Measurements from ENCODE around the gene LRMDA. TPM values are rescaled to one million over a fixed set of nuclear protein-coding genes. Genes with fewer than 3 reads are reported as not detected.

Gene LRMDA
- total RNA-seq, 1 experiment from 2014 or later: 1.2 TPM

GRCh38 chr10:75883081-75884072, 452.0 kb downstream of the LRMDA start:
- Histone ChIP-seq H3F3A (ENCODE audit: low read length, unreplicated experiment) (no peaks in the 10 kb centered on the region), H3K4me2 (ENCODE audit: low read length) (no peak overlapping the region), H3K4me1 (ENCODE audit: insufficient read depth, low read length) (no peaks in the 10 kb centered on the region), H3K9me3 (ENCODE audit: low read length) (no peaks in the 10 kb centered on the region), H3K27ac (ENCODE audit: low read length) (no peak overlapping the region), H3K9ac (ENCODE audit: low read length) (no peak overlapping the region), H3K79me2 (ENCODE audit: low read length) (no peaks in the 10 kb centered on the region), H3K4me3 (ENCODE audit: low read length) (no peak overlapping the region), H3K9me2 (replicated peaks; ENCODE audit: low read length) (no peaks in the 10 kb centered on the region), H4K20me1 (ENCODE audit: low read length) (no peaks in the 10 kb centered on the region), H3K36me3 (ENCODE audit: low read depth, low read length) (no peaks in the 10 kb centered on the region), H3K27me3 (ENCODE audit: low read length) (peaks cover 47% of the 10 kb centered on the region), H2AFZ (ENCODE audit: low read length) (no peak overlapping the region)
- TF ChIP-seq, protein P1, sequence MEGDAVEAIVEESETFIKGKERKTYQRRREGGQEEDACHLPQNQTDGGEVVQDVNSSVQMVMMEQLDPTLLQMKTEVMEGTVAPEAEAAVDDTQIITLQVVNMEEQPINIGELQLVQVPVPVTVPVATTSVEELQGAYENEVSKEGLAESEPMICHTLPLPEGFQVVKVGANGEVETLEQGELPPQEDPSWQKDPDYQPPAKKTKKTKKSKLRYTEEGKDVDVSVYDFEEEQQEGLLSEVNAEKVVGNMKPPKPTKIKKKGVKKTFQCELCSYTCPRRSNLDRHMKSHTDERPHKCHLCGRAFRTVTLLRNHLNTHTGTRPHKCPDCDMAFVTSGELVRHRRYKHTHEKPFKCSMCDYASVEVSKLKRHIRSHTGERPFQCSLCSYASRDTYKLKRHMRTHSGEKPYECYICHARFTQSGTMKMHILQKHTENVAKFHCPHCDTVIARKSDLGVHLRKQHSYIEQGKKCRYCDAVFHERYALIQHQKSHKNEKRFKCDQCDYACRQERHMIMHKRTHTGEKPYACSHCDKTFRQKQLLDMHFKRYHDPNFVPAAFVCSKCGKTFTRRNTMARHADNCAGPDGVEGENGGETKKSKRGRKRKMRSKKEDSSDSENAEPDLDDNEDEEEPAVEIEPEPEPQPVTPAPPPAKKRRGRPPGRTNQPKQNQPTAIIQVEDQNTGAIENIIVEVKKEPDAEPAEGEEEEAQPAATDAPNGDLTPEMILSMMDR (conservative IDR thresholded peaks at IDR 0.05; ENCODE audit: low read depth, low read length): no peak
- TF ChIP-seq EZH2phosphoT487 (IDR thresholded peaks at IDR 0.05; ENCODE audit: borderline replicate concordance, low read length) (no peak), EZH2 (IDR thresholded peaks at IDR 0.05; ENCODE audit: low read length, unreplicated experiment) (no peak)
- POLR2A ChIA-PET (ENCODE audit: unreplicated experiment): no interaction called here
- intact Hi-C loops (cut with micrococcal nuclease): no loop called here
- BruUV-seq (replicated peaks): no TSS peak
- CTCF ChIA-PET: no interaction called here
- DNase-seq (no peak), ATAC-seq (no peak)

- DNase-seq: no peak
- POLR2A ChIA-PET (ENCODE audit: unreplicated experiment): no interaction called here
- CTCF ChIA-PET: interaction anchor here (0.6 kb wide), 1 partner anchor 196 kb away, joined by 3 read pairs; no protein-coding TSS in a partner anchor
- H3K9me2 ChIP-seq (replicated peaks; ENCODE audit: low read length): no peaks in the 10 kb centered on the region
- H3K79me2 ChIP-seq (ENCODE audit: low read length): no peaks in the 10 kb centered on the region
- no peaks in the 10 kb centered on the region for H3K9me3 ChIP-seq (ENCODE audit: low read length)
- no peak for TF ChIP-seq EZH2 (IDR thresholded peaks at IDR 0.05; ENCODE audit: low read length, unreplicated experiment)
- TF ChIP-seq, protein P1 (conservative IDR thresholded peaks at IDR 0.05; ENCODE audit: low read depth, low read length): no peak
- no peak for TF ChIP-seq EZH2phosphoT487 (IDR thresholded peaks at IDR 0.05; ENCODE audit: borderline replicate concordance, low read length)
- H4K20me1 ChIP-seq (ENCODE audit: low read length): no peaks in the 10 kb centered on the region
- no peak for ATAC-seq
- no peak overlapping the region for H2AFZ ChIP-seq (ENCODE audit: low read length)
- H3K27ac ChIP-seq (ENCODE audit: low read length): no peak overlapping the region
- no peaks in the 10 kb centered on the region for H3F3A ChIP-seq (ENCODE audit: low read length, unreplicated experiment)
- intact Hi-C loops (cut with micrococcal nuclease): no loop called here
- H3K4me1 ChIP-seq (ENCODE audit: insufficient read depth, low read length): no peaks in the 10 kb centered on the region
- BruUV-seq (replicated peaks): no TSS peak
- no peak overlapping the region for H3K4me3 ChIP-seq (ENCODE audit: low read length)
- no peak overlapping the region for H3K4me2 ChIP-seq (ENCODE audit: low read length)
- no peak overlapping the region for H3K9ac ChIP-seq (ENCODE audit: low read length)
- peaks cover 46% of the 10 kb centered on the region for H3K27me3 ChIP-seq (ENCODE audit: low read length)
- H3K36me3 ChIP-seq (ENCODE audit: low read depth, low read length): no peaks in the 10 kb centered on the region
These were observed 453.4 kb downstream of the LRMDA start for GRCh38 chr10:75884808-75885207.

GRCh38 chr10:75887369-75887768, 455.9 kb downstream of the LRMDA start:
- H3K4me3 ChIP-seq (ENCODE audit: low read length): no peak overlapping the region
- ATAC-seq (no peak), DNase-seq (no peak)
- H3K79me2 ChIP-seq (ENCODE audit: low read length): no peaks in the 10 kb centered on the region
- no peak overlapping the region for H3K27ac ChIP-seq (ENCODE audit: low read length)
- CTCF ChIA-PET: no interaction called here
- H3F3A ChIP-seq (ENCODE audit: low read length, unreplicated experiment): no peaks in the 10 kb centered on the region
- no peaks in the 10 kb centered on the region for H3K4me1 ChIP-seq (ENCODE audit: insufficient read depth, low read length)
- peaks cover 34% of the 10 kb centered on the region for H3K27me3 ChIP-seq (ENCODE audit: low read length)
- H3K9me2 ChIP-seq (replicated peaks; ENCODE audit: low read length): no peaks in the 10 kb centered on the region
- no peaks in the 10 kb centered on the region for H3K9me3 ChIP-seq (ENCODE audit: low read length)
- intact Hi-C loops (cut with micrococcal nuclease): no loop called here
- POLR2A ChIA-PET (ENCODE audit: unreplicated experiment): interaction anchor here (0.6 kb wide), 1 partner anchor 27 kb away, joined by 16 read pairs; no protein-coding TSS in a partner anchor
- no peak overlapping the region for H2AFZ ChIP-seq (ENCODE audit: low read length)
- TF ChIP-seq EZH2 (IDR thresholded peaks at IDR 0.05; ENCODE audit: low read length, unreplicated experiment) (no peak), EZH2phosphoT487 (IDR thresholded peaks at IDR 0.05; ENCODE audit: borderline replicate concordance, low read length) (no peak)
- TF ChIP-seq, protein P1 (conservative IDR thresholded peaks at IDR 0.05; ENCODE audit: low read depth, low read length): no peak
- no peak overlapping the region for H3K9ac ChIP-seq (ENCODE audit: low read length)
- no peaks in the 10 kb centered on the region for H3K36me3 ChIP-seq (ENCODE audit: low read depth, low read length)
- BruUV-seq (replicated peaks): no TSS peak
- H4K20me1 ChIP-seq (ENCODE audit: low read length): no peaks in the 10 kb centered on the region
- no peak overlapping the region for H3K4me2 ChIP-seq (ENCODE audit: low read length)
